Endothelial cell of umbilical vein (primary cell): ENCODE results near the gene DHX34. TPM values are rescaled to one million over a fixed set of nuclear protein-coding genes. Genes with fewer than 3 reads are reported as not detected.

Source experiments
- BruUV-seq: library from RNA; stranded (reverse); fragments of 400-500 nt; replicated peaks from 2 replicates; lab custom pipeline; 2021; lab: Mats Ljungman, UMichigan
- CTCF ChIA-PET: fragments of 300-600, 350-600 bp; sonication (Branson Sonifier 250); formaldehyde crosslinking; loops from one replicate; lab custom pipeline; 2021; ENCODE audit warnings: antibody characterized with exemption, inconsistent platforms; lab: Charles Lee
- POLR2A ChIA-PET: fragments of 300-600, 350-600 bp; sonication (Branson Sonifier 250); formaldehyde crosslinking; loops from one replicate; lab custom pipeline; 2021; ENCODE audit warnings: antibody characterized with exemption, inconsistent platforms; lab: Charles Lee
- DNase-seq: peaks from one replicate; pipeline ENCODE4 v3.0.0-alpha.2; 2011; ENCODE audit warnings: low read depth, low spot score
- FAIRE-seq: peaks from 2 replicates; lab custom pipeline; 2011; peaks lifted over from hg19 to GRCh38; lab: Jason Lieb, UNC
- H2AFZ ChIP-seq: 2 replicates; pipeline ENCODE4 v1.6.0; 2012; ENCODE audit warnings: low read depth, low read length, control low read depth, inconsistent platforms
- H3K27ac ChIP-seq: 2 replicates; pipeline ENCODE4 v1.5.1; 2011; ENCODE audit warnings: low read depth, mild to moderate bottlenecking, control low read depth, low read length, moderate library complexity; ENCODE audit not compliant: insufficient read depth
- H3K27me3 ChIP-seq, 2 experiments: 2 replicates each; pipeline versions ENCODE4 v1.6.0 to v1.6.1; 2011; ENCODE audit warnings: low read length in 2 of 2, mixed read lengths in 1 of 2; ENCODE audit not compliant: control insufficient read depth in 2 of 2, insufficient read depth in 2 of 2
- H3K36me3 ChIP-seq, 2 experiments: 2 replicates in 1 of 2; 3 replicates in 1 of 2; pipeline ENCODE4 v1.5.1; 2011; ENCODE audit warnings: low read length in 2 of 2, mild to moderate bottlenecking in 1 of 2, moderate library complexity in 1 of 2; ENCODE audit not compliant: control insufficient read depth in 2 of 2, insufficient read depth in 2 of 2; ENCODE audit errors: extremely low read depth in 1 of 2
- H3K4me1 ChIP-seq: 3 replicates; pipeline ENCODE4 v1.5.1; 2011; ENCODE audit warnings: mild to moderate bottlenecking, low read length; ENCODE audit not compliant: control insufficient read depth, insufficient read depth; ENCODE audit errors: extremely low read depth
- H3K4me2 ChIP-seq: 2 replicates; pipeline ENCODE4 v1.6.1; 2011; ENCODE audit warnings: low read length, control low read depth, mixed read lengths; ENCODE audit not compliant: insufficient read depth
- H3K4me3 ChIP-seq, 3 experiments: fragments of 200-600 bp in 1 of 3; sonication (generic), shearing (Covaris generic) in 1 of 3; replicated peaks in 1 of 3; 2 replicates each; pipeline ENCODE4 v1.5.1; 2011 to 2016; ENCODE audit warnings: control low read depth in 3 of 3, low read length in 3 of 3, mild to moderate bottlenecking in 2 of 3, inconsistent platforms in 1 of 3, low read depth in 1 of 3, moderate library complexity in 1 of 3; ENCODE audit not compliant: insufficient read depth in 1 of 3
- H3K79me2 ChIP-seq: 2 replicates; pipeline ENCODE4 v1.6.0; 2012; ENCODE audit warnings: low read length, inconsistent platforms; ENCODE audit not compliant: control insufficient read depth, insufficient read depth
- H3K9ac ChIP-seq: replicated peaks from 2 replicates; pipeline ENCODE3; 2011; ENCODE audit warnings: low read length, control low read depth; ENCODE audit not compliant: insufficient read depth; ENCODE audit errors: extremely low read depth
- H3K9me1 ChIP-seq: replicated peaks from 3 replicates; pipeline ENCODE4 v1.6.0; 2011; ENCODE audit warnings: mild to moderate bottlenecking, low read length; ENCODE audit not compliant: control insufficient read depth, insufficient read depth; ENCODE audit errors: extremely low read depth
- H3K9me3 ChIP-seq: replicated peaks from 2 replicates; pipeline ENCODE4 v1.5.1; 2012; ENCODE audit warnings: low read length, inconsistent platforms; ENCODE audit not compliant: control insufficient read depth, insufficient read depth
- H4K20me1 ChIP-seq: replicated peaks from 2 replicates; pipeline ENCODE3; 2011; ENCODE audit warnings: mild to moderate bottlenecking, low read length; ENCODE audit not compliant: control insufficient read depth, insufficient read depth; ENCODE audit errors: extremely low read depth
- EZH2 ChIP-seq: IDR thresholded peaks from 2 replicates; pipeline ENCODE4 v1.6.1; 2012; ENCODE audit warnings: borderline replicate concordance, low read depth, mild to moderate bottlenecking, moderate library complexity, low read length, inconsistent platforms; ENCODE audit not compliant: severe bottlenecking
- JUN ChIP-seq: IDR thresholded peaks from 2 replicates; pipeline ENCODE4 v1.6.1; 2011; ENCODE audit warnings: borderline replicate concordance, low read depth; ENCODE audit not compliant: insufficient read length, insufficient read depth
- POLR2A ChIP-seq: IDR thresholded peaks from 2 replicates; pipeline ENCODE4 v1.6.1; 2012; ENCODE audit warnings: low read depth, mild to moderate bottlenecking, control low read depth, low read length
- POLR2AphosphoS5 ChIP-seq: IDR thresholded peaks from 2 replicates; pipeline ENCODE4 v1.6.1; 2012; ENCODE audit warnings: low read depth, mild to moderate bottlenecking, control low read depth, low read length, moderate library complexity; ENCODE audit not compliant: insufficient read depth
- dilution Hi-C: fragments of 300-500 bp; cut with MboI; formaldehyde crosslinking; loops from one replicate; pipeline ENCODE4 v1.15.0; 2019; ENCODE audit warnings: low sequenced_read_pairs; ENCODE audit not compliant: extremely low pct_ligation_motif_present
- intact Hi-C: fragments of 100-400 bp; cut with micrococcal nuclease; formaldehyde crosslinking; loops from one replicate; pipeline ENCODE4 v1.10.0; 2022
- polyA plus RNA-seq, 4 experiments: library from polyadenylated mRNA; depleted of rRNA in 3 of 4; stranded (reverse) in 3 of 4; unstranded in 1 of 4; fragments of >200 nt; gene quantifications; 2 replicates each; pipeline versions ENCODE4 v1.2.1 to v1.2.3, GENCODE V29; 2011 to 2012; ENCODE audit warnings: missing spikeins in 1 of 4
- total RNA-seq: library from RNA; stranded (reverse); gene quantifications from 2 replicates; pipeline ENCODE4 v1.2.3, GENCODE V29; 2021
- TF ChIP-seq, protein P1 (sequence below): IDR thresholded peaks from 2 replicates; pipeline ENCODE4 v1.6.1; 2011; ENCODE audit not compliant: insufficient read depth, insufficient read length
- TF ChIP-seq, protein P2 (sequence below), 2 donors: IDR thresholded peaks; 1 replicate in 1 of 2; 2 replicates in 1 of 2; pipeline ENCODE4 v1.5.1; 2011; ENCODE audit warnings: low read length in 2 of 2, mild to moderate bottlenecking in 2 of 2, moderate library complexity in 2 of 2, control low read depth in 1 of 2, inconsistent platforms in 1 of 2, low read depth in 1 of 2; ENCODE audit not compliant: insufficient read depth in 1 of 2; ENCODE audit errors: extremely low read depth in 1 of 2

DHX34 gene
- total and polyA plus RNA-seq, 2 donors (not counting 3 experiments of a cell fraction or from before 2014, with no cell fraction given): 12.8 to 20.7 TPM

DNA sequence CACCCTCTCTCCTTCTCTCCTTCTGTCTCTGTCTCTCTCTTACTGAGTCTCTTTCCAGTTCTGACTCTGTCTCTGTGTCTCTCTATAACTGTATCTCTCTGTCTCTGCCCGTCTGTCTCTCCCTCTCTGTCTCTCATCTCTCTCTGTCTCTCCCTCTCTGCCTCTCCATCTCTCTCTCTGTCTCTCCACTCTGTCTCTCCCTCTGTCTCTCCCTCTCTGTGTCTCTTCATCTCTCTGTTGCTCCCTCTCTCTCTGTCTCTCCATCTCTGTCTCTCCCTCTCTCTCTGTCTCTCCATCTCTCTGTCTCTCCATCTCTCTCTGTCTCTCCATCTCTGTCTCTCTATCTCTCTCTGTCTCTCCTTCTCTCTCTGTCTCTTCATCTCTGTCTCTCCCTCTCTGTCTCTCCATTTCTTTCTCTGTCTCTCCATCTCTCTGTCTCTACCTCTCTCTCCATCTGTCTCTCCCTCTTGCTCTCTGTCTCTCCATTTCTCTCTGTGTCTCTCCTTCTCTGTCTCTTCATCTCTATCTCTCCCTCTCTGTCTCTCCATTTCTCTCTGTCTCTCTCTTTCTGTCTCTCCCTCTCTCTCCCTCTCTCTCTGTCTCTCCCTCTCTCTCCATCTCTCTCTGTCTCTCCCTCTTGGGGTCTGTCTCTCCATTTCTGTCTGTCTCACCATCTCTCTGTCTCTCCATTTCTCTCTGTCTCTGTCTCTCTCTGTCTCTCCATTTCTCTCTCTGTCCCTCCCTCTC lies 73.5 kb downstream of the DHX34 start:
- H3K27ac ChIP-seq: no peak overlapping the region
- H3K79me2 ChIP-seq: no peaks in the 10 kb centered on the region
- H3K9ac ChIP-seq: no peak overlapping the region
- no peaks in the 10 kb centered on the region for H3K9me3 ChIP-seq
- dilution Hi-C loops (no loop called here), intact Hi-C loops (no loop called here)
- no peak for DNase-seq
- H2AFZ ChIP-seq: no peak overlapping the region
- H4K20me1 ChIP-seq: no peaks in the 10 kb centered on the region
- no peaks in the 10 kb centered on the region for H3K9me1 ChIP-seq
- no TSS peak for BruUV-seq
- H3K27me3 ChIP-seq: peaks cover 52 to 55% of the 10 kb centered on the region in 2 experiments
- no peak overlapping the region for H3K4me3 ChIP-seq
- ChIA-PET POLR2A (no interaction called here), CTCF (no interaction called here)
- H3K36me3 ChIP-seq: no peaks in the 10 kb centered on the region
- no peak for TF ChIP-seq JUN
- TF ChIP-seq, protein P1, sequence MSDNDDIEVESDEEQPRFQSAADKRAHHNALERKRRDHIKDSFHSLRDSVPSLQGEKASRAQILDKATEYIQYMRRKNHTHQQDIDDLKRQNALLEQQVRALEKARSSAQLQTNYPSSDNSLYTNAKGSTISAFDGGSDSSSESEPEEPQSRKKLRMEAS: no peak
- peak; percentile 39 for TF ChIP-seq EZH2
- TF ChIP-seq, protein P2, sequence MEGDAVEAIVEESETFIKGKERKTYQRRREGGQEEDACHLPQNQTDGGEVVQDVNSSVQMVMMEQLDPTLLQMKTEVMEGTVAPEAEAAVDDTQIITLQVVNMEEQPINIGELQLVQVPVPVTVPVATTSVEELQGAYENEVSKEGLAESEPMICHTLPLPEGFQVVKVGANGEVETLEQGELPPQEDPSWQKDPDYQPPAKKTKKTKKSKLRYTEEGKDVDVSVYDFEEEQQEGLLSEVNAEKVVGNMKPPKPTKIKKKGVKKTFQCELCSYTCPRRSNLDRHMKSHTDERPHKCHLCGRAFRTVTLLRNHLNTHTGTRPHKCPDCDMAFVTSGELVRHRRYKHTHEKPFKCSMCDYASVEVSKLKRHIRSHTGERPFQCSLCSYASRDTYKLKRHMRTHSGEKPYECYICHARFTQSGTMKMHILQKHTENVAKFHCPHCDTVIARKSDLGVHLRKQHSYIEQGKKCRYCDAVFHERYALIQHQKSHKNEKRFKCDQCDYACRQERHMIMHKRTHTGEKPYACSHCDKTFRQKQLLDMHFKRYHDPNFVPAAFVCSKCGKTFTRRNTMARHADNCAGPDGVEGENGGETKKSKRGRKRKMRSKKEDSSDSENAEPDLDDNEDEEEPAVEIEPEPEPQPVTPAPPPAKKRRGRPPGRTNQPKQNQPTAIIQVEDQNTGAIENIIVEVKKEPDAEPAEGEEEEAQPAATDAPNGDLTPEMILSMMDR (IDR thresholded peaks at IDR 0.05; ENCODE audit: extremely low read depth in 1 of 2, insufficient read depth in 1 of 2, low read depth in 1 of 2, low read length in 2 of 2): no peak
- TF ChIP-seq POLR2A: no peak
- no peak for TF ChIP-seq POLR2AphosphoS5
- no peak overlapping the region for H3K4me2 ChIP-seq
- no peak for FAIRE-seq
- H3K4me1 ChIP-seq: no peaks in the 10 kb centered on the region
